ENCODE data around the gene TRPV6. TPM values are rescaled to one million over a fixed set of nuclear protein-coding genes. Genes with fewer than 3 reads are reported as not detected.

TRPV6 gene
- total RNA-seq, 1 donor from 2014 or later = not detected

GRCh38 chr7:142876236-142876960 lies 9.1 kb downstream of the TRPV6 start:
- H3F3A ChIP-seq (ENCODE audit: low read depth) = no peaks in the 10 kb centered on the region
- H3K36me3 ChIP-seq = no peaks in the 10 kb centered on the region
- no peaks in the 10 kb centered on the region for H3K36me3 Mint-ChIP-seq
- DNase-seq (ENCODE audit: low spot score) = no peak
- no peak overlapping the region for H3K4me3 ChIP-seq
- no peaks in the 10 kb centered on the region for H3K27me3 ChIP-seq
- TF ChIP-seq EZH2phosphoT487 (IDR thresholded peaks at IDR 0.05) = no peak
- no peak for TF ChIP-seq EZH2 (IDR thresholded peaks at IDR 0.05)
- TF ChIP-seq CTCF (IDR thresholded peaks at IDR 0.05) = no peak
- no peak overlapping the region for H3K9ac ChIP-seq
- no peak overlapping the region for H3K27ac ChIP-seq
- no peak overlapping the region for H3K4me2 ChIP-seq
- no peak overlapping the region for H2AFZ ChIP-seq (replicated peaks)
- no peaks in the 10 kb centered on the region for H4K20me1 ChIP-seq (ENCODE audit: low read depth)
- H3K4me1 Mint-ChIP-seq = no peaks in the 10 kb centered on the region
- H3K27ac Mint-ChIP-seq = no peak overlapping the region
- peaks cover 9% of the 10 kb centered on the region for H3K4me1 ChIP-seq
- no peaks in the 10 kb centered on the region for H3K27me3 Mint-ChIP-seq (ENCODE audit: insufficient read depth, low read depth)
- no peaks in the 10 kb centered on the region for H3K9me3 ChIP-seq (ENCODE audit: low read depth)
- H3K79me2 ChIP-seq (ENCODE audit: low read depth) = no peaks in the 10 kb centered on the region
- H3K9me3 Mint-ChIP-seq = peaks cover 4% of the 10 kb centered on the region
- no peak overlapping the region for H3K4me3 Mint-ChIP-seq

- H3K27me3 Mint-ChIP-seq (ENCODE audit: insufficient read depth, low read depth) = peaks cover 4% of the 10 kb centered on the region
- H3K9me3 Mint-ChIP-seq = peaks cover 4% of the 10 kb centered on the region
- no peak for DNase-seq (ENCODE audit: low spot score)
- Histone ChIP-seq H3K27ac (no peak overlapping the region), H3K9ac (no peak overlapping the region), H3K4me3 (no peak overlapping the region), H3K4me1 (peaks cover 9% of the 10 kb centered on the region), H3K79me2 (ENCODE audit: low read depth) (no peaks in the 10 kb centered on the region), H3F3A (ENCODE audit: low read depth) (no peaks in the 10 kb centered on the region), H3K4me2 (no peak overlapping the region), H3K27me3 (no peaks in the 10 kb centered on the region), H4K20me1 (ENCODE audit: low read depth) (no peaks in the 10 kb centered on the region), H3K9me3 (ENCODE audit: low read depth) (no peaks in the 10 kb centered on the region), H3K36me3 (no peaks in the 10 kb centered on the region), H2AFZ (replicated peaks) (no peak overlapping the region)
- no peak for TF ChIP-seq EZH2phosphoT487 (IDR thresholded peaks at IDR 0.05)
- TF ChIP-seq EZH2 (IDR thresholded peaks at IDR 0.05) = no peak
- TF ChIP-seq CTCF (IDR thresholded peaks at IDR 0.05) = no peak
- H3K4me3 Mint-ChIP-seq = no peak overlapping the region
- no peaks in the 10 kb centered on the region for H3K4me1 Mint-ChIP-seq
- H3K36me3 Mint-ChIP-seq = no peaks in the 10 kb centered on the region
- H3K27ac Mint-ChIP-seq = no peak overlapping the region
Observed at GRCh38 chr7:142875456-142875855, 10.1 kb downstream of the TRPV6 start.

- Histone ChIP-seq H3K79me2 (ENCODE audit: low read depth) (no peaks in the 10 kb centered on the region), H3K9ac (no peak overlapping the region), H2AFZ (replicated peaks) (no peak overlapping the region), H3K27me3 (no peaks in the 10 kb centered on the region), H3K4me3 (no peak overlapping the region), H4K20me1 (ENCODE audit: low read depth) (no peaks in the 10 kb centered on the region), H3K9me3 (ENCODE audit: low read depth) (no peaks in the 10 kb centered on the region), H3K27ac (no peak overlapping the region), H3K36me3 (no peaks in the 10 kb centered on the region), H3K4me1 (peaks cover 8% of the 10 kb centered on the region), H3K4me2 (no peak overlapping the region), H3F3A (ENCODE audit: low read depth) (no peaks in the 10 kb centered on the region)
- H3K4me3 Mint-ChIP-seq = no peak overlapping the region
- H3K4me1 Mint-ChIP-seq = no peaks in the 10 kb centered on the region
- H3K27me3 Mint-ChIP-seq (ENCODE audit: insufficient read depth, low read depth) = peaks cover 4% of the 10 kb centered on the region
- H3K36me3 Mint-ChIP-seq = peaks cover 2% of the 10 kb centered on the region
- no peak overlapping the region for H3K27ac Mint-ChIP-seq
- DNase-seq (ENCODE audit: low spot score) = no peak
- peaks cover 4% of the 10 kb centered on the region for H3K9me3 Mint-ChIP-seq
- TF ChIP-seq EZH2phosphoT487 (IDR thresholded peaks at IDR 0.05) (no peak), CTCF (IDR thresholded peaks at IDR 0.05) (no peak), EZH2 (IDR thresholded peaks at IDR 0.05) (no peak)
Observed at GRCh38 chr7:142874837-142875236, 10.7 kb downstream of the TRPV6 start.
